Neural cell (in vitro differentiated cells): ENCODE results near the gene TUBA1B.

Experiments
- EP300 ChIP-seq: fragments of 450-650 bp; conservative IDR thresholded peaks from 2 replicates; pipeline ENCODE4 v1.6.1; 2014; ENCODE audit warnings: antibody characterized with exemption, mild to moderate bottlenecking, moderate library complexity; ENCODE audit not compliant: poor library complexity, severe bottlenecking
- SMC3 ChIP-seq: fragments of 450-650 bp; conservative IDR thresholded peaks from 2 replicates; pipeline ENCODE4 v1.6.1; 2014; ENCODE audit warnings: antibody characterized with exemption, mild to moderate bottlenecking, moderate library complexity; ENCODE audit not compliant: poor library complexity
- TF ChIP-seq, protein P1 (sequence below): IDR thresholded peaks from 2 replicates; pipeline ENCODE4 v1.6.1; 2012; ENCODE audit warnings: borderline replicate concordance
- TF ChIP-seq, protein P2 (sequence below): fragments of 450-650 bp; IDR thresholded peaks from 2 replicates; pipeline ENCODE4 v1.5.1; 2014; ENCODE audit warnings: antibody characterized with exemption, mild to moderate bottlenecking, moderate library complexity; ENCODE audit not compliant: poor library complexity, severe bottlenecking

DNA sequence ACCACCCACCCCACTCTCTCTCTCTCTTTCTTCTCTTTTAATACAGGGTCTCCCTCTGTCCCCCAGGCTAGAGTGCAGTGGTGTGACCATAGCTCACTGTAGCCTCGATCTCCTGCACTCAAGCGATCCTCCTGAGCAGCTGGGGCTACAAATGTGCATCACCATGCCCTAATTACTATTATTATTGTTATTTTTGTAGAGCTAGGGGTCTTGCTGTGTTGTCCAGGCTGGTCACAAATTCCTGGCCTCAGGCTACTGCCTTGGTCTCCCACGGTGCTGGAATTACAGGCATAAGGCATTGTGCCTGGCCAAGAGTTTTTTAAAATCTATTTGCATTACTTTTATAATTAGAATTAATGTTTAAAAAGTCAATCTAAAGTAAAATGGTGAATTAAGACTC is 23.0 kb upstream of the TUBA1B start:
- TF ChIP-seq, protein P1, sequence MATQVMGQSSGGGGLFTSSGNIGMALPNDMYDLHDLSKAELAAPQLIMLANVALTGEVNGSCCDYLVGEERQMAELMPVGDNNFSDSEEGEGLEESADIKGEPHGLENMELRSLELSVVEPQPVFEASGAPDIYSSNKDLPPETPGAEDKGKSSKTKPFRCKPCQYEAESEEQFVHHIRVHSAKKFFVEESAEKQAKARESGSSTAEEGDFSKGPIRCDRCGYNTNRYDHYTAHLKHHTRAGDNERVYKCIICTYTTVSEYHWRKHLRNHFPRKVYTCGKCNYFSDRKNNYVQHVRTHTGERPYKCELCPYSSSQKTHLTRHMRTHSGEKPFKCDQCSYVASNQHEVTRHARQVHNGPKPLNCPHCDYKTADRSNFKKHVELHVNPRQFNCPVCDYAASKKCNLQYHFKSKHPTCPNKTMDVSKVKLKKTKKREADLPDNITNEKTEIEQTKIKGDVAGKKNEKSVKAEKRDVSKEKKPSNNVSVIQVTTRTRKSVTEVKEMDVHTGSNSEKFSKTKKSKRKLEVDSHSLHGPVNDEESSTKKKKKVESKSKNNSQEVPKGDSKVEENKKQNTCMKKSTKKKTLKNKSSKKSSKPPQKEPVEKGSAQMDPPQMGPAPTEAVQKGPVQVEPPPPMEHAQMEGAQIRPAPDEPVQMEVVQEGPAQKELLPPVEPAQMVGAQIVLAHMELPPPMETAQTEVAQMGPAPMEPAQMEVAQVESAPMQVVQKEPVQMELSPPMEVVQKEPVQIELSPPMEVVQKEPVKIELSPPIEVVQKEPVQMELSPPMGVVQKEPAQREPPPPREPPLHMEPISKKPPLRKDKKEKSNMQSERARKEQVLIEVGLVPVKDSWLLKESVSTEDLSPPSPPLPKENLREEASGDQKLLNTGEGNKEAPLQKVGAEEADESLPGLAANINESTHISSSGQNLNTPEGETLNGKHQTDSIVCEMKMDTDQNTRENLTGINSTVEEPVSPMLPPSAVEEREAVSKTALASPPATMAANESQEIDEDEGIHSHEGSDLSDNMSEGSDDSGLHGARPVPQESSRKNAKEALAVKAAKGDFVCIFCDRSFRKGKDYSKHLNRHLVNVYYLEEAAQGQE = no peak
- TF ChIP-seq, protein P2, sequence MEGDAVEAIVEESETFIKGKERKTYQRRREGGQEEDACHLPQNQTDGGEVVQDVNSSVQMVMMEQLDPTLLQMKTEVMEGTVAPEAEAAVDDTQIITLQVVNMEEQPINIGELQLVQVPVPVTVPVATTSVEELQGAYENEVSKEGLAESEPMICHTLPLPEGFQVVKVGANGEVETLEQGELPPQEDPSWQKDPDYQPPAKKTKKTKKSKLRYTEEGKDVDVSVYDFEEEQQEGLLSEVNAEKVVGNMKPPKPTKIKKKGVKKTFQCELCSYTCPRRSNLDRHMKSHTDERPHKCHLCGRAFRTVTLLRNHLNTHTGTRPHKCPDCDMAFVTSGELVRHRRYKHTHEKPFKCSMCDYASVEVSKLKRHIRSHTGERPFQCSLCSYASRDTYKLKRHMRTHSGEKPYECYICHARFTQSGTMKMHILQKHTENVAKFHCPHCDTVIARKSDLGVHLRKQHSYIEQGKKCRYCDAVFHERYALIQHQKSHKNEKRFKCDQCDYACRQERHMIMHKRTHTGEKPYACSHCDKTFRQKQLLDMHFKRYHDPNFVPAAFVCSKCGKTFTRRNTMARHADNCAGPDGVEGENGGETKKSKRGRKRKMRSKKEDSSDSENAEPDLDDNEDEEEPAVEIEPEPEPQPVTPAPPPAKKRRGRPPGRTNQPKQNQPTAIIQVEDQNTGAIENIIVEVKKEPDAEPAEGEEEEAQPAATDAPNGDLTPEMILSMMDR = no peak
- TF ChIP-seq EP300 (no peak), SMC3 (no peak)
